HuH-7.5 (cell line): Measurements from ENCODE around the gene PSTPIP1.

ENCODE experiments used
- DNase-seq: peaks from one replicate; pipeline ENCODE4 v3.0.0; 2011; ENCODE audit warnings: low spot score

Gene PSTPIP1

GRCh38 chr15:77019521-77020331 is 24.8 kb downstream of the PSTPIP1 start:
- DNase-seq: no peak

DNA sequence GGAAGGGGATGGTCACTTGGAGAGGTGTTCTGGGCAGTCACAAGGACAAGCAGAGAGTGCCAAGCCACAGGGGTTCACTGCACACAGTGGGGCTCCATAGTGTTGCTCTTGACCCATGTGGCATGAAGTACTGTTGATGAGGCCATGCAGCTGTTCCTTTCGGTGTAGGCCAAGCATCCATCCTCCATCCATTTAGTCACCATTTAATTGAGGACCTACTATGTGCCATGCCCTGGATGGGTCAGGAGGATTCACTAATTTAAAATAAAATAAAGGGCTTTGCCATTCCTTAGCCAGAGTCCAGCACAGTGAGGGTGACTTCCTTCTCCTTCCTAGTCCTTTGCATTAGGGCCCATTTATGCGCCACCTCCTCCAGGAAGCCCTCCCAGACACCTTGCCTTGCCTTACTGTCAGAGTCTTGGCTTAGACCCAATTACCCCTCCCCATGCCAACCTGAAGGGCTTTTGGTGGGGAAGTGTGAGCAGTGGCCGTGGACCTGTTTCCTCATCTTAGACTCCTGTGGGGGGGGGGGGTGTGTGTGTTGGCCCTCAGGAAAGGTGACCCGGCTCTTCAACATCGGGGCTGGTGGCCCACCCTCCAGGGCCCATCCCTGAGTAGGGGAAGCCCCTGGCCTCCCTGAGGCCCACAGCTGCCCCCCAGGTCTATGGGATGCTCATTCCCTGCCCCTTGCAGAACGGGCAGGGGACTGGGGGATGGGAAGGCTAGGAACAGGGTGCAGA is 25.6 kb downstream of the PSTPIP1 start:
- no peak for DNase-seq

- no peak for DNase-seq
Measured at GRCh38 chr15:77021088-77021481, 26.2 kb downstream of the PSTPIP1 start.

DNA sequence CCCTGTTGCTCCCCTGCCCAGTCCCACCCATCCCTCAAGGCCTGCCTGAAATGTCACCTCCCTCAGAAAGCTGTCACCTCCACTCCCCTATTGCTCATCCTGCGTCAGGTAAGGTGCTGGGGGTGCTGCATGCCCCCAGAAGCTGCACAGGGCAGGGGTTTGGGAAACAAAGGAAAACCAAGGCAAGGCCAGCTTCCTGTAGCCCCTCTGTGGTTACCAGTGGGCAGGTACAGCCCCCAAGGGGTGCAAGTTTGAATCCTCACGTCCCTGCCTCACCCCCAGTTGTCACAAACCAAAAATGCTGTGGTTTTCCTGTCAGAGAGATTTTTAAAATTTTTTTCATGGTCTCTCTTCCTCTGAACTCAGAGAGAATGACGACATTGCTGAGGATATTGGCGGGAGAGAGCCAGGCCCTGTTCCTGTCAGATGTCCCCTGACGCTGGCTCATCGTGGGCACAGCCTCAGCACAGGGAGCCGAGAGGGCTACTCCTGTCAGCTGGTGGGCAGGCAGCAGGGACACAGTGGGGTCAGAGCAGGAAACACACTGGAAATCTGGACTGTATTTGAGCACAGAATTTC is 27.0 kb downstream of the PSTPIP1 start:
- no peak for DNase-seq

DNA sequence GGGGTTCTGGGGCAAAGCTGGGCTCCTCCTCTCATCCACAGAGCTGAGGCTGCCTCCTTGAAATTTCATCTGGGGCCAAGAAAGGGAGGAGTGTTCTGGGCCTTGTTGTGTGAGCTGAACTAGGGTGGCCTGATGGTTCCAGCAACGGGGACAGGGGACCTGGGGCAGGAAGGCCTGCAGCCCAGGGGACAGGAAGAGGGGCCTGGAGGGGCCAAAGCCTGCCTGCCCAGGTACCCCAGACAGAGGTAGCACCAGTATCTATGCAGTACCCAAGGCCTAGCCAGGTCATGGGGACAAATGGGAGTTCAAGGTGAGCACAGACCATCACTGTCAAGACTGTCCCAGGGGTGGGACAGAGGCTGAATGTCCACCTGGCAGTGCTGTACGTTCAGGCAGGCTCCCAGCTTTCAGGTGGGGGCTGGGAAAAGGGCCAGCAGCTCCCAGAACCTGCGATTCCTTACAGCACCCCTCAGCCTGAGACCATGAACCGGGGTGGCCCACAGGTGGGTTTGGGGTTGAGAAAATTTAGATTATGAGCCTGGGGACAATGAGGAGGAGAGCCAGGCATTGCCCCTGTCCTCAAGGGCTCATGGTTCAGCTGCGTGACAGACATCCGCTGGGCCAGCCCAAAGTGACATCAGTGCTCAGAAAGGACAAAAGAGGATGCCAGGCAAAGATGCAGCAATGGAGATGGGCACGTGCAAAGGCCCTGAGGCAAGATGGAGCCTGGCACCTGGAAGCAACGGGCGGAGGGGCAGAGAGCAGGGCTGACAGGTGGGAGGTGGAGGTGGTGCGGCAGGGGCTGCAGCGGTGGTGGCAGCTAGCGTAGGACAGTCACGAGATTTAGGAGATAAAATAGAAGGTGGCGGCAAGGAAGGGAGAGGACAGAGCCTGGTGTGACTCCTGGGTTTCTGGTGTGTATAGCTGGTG is 28.0 kb downstream of the PSTPIP1 start:
- DNase-seq: no peak

GRCh38 chr15:77023576-77024272 is 28.8 kb downstream of the PSTPIP1 start:
- DNase-seq: no peak

GRCh38 chr15:77024273-77025082 is 29.6 kb downstream of the PSTPIP1 start:
- peak; percentile 96 for DNase-seq

DNA sequence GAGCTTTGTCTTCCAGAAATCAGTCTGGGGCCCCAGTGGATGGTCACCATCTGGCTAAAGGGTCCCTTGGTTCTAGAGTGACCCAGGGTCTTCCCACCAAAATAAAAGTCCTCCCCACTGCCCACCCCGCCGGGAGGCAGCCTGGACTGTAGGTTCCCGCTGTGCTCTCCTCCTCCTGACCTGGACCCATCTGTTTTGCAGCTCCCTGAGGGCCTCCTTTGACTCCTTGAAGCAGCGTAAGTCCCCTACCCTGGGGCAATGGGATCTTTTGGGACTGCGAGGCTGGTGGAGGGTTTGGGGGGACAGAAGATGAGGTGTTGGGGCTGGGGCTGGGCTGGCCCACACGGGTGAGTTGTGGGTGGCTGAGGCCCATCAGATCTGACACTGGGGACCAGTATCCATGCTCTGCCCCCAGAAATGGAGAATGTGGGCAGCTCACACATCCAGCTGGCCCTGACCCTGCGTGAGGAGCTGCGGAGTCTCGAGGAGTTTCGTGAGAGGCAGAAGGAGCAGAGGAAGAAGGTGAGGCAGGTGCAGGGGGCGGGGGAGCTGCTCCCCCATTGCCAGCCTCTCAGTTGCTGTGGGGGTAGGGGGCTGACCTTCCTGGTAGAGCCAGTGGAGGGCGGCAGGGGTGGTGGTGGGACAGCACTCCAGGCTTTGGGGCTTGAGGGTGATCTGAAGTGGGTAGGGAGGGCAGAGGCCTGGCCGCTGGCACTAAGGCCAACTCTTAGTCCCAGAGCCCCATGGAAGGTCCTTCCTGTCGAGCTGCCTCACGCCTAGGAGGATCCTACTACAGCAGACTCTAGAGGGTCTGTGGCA is 30.4 kb downstream of the PSTPIP1 start:
- DNase-seq: no peak

DNA sequence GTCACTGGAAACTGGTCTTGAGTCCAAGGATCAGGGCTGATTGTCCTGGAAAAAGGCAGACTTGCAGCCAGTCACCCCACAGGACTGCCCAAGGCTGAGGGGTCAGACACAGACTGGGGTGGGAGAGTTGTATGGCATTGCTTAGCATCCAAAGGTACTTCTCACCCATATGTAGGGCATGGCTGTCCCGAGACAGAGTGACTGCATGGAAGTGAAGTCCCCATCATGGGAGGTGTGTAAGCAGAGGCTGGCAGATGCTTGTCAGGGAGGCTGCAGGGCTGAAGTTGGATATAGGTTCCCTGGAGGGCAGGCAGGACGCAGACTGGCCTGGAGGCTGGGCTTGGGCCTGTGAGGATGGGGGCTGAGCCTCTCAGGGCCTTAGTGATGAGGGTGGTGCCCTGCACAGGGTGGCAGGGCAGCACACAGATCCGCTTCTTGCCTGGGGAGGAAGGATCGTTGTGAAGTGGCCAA is 31.1 kb downstream of the PSTPIP1 start:
- DNase-seq: no peak

DNA sequence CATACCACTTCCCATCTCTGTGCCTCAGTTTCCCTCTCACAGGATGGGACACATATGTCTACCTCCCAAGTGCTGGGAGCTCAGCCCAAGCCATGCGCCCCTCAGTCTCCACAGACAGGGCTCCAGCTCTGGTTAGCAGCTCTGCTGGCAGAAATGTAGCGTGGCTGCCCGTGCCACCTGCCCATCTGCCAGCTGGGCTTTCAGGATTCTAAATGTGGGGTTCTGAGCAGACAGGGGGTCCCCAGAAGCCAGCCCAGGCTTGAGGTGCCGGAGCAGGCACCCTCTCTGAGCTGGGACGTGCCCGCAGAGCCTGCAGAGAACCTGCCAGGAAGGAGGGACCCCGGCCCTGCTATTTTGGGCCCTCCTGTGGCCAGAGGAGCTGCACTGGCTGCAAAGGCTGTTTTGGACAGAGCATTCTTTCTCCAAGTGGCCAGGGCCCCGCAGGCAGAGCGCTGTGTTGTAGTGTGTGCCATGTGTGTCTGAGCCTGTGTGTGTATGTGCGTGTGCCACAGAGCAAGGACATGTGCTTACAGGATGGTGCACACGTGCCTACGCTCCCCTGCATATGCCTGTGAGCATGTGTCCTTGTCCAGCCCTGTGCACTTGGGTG is 31.7 kb downstream of the PSTPIP1 start:
- peak; percentile 16 for DNase-seq

GRCh38 chr15:77027111-77027696 is 32.3 kb downstream of the PSTPIP1 start:
- peak; percentile 20 for DNase-seq

DNA sequence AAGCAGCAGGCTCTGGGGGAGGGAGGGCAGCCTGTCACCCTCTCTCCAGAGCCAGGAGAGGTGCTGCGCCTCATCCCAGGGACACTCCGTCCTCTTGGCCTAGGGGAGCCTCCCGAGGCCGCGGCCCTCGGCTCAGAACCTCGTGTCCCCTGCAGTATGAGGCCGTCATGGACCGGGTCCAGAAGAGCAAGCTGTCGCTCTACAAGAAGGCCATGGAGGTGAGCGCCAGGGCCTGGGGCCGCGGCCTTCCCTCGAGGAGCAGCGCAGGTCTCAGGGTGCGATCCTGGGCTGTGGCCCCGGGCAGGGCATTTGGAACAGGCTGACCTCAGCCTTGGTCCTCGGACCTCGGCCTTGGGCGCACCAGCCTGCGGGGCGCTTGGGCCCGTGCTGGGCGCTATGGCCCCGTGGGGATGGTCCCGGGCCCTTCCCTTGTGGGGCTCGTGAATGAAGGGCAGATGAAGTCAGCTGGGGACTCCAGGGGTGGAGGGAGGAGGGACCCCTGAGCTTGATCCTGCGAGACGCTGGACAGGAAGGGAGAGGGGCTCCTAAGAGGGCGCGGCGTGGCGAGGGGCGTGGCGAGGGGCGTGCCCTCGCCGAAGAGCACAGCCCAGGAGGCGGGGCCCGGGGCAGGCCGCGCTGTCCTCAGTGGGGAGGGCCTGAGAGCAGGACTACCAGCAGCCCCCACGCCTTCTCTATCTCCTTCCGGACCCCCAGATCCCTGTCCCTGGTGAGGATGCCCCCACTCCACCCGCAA is 32.9 kb downstream of the PSTPIP1 start:
- peak; percentile 58 for DNase-seq

GRCh38 chr15:77028451-77029165 is 33.7 kb downstream of the PSTPIP1 start:
- peak; percentile 15 for DNase-seq

DNA sequence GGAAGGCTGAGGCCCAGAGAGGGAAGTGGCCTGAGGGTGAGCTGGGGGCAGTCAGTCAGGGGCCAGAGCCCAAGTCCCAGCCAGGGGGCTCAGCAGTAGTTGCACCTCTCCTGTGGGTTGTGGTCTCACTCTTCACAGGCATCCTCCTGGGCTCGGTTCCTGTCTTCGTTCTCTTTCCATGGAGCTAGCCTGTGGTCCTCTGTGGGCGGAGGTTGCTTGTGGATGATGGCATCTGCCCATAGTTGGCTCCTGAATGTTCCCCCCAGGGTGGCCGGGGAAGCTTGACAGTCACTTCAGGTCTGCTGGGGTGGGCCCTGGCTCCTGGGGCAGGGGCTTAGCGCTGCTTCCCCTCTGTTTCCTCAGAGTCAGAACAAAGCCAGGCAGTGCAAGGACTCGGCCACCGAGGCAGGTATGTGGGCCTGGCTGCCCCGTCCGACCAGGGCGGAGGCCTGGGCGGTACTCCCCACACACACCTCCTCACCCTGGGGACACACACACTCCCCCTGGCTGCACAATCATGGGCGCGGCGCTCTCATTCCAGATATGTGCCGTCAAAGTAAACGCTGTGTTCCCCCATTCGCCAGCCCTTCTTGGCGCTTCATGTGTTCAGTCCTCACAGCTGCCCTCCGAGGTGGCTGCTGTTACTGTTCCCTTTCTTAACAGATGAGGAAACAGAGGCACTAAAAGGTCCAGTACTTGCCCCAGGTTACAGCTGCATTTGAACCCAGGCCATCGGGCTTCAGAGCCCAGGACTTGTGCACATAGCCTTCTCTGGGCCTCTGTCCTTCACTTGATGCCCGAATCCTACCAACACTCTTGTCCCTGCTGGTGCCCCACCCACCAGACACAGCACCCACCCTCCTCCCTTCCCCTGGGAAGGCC is 34.5 kb downstream of the PSTPIP1 start:
- DNase-seq: peak; percentile 19

GRCh38 chr15:77030048-77030927 is 35.4 kb downstream of the PSTPIP1 start:
- DNase-seq: peak; percentile 29
